ENCODE results near the gene PPIL1.

Gene PPIL1

DNA sequence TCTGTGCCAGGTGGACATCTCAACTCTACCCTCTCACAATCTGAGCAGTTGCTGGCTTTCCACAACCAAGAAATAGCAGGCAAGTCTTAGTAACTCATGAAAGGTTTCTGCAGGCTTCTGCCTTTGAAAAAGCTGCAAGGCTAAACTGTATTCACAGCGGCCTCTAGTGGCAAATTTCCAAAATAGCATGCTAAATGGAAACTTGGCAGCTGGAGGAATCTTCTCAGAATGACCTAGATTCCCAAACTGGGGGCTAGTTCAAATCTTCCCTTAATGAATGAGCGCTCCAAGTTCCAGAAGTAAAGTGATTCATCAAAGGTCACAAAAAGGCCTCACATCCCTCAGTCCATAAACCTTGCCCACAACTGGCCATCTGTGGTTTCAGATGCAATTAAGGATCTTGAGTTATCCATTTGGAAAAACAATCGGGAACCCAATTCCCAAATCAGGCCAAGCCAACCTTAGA lies 23.4 kb downstream of the PPIL1 start:
- TF ChIP-seq, protein P1, sequence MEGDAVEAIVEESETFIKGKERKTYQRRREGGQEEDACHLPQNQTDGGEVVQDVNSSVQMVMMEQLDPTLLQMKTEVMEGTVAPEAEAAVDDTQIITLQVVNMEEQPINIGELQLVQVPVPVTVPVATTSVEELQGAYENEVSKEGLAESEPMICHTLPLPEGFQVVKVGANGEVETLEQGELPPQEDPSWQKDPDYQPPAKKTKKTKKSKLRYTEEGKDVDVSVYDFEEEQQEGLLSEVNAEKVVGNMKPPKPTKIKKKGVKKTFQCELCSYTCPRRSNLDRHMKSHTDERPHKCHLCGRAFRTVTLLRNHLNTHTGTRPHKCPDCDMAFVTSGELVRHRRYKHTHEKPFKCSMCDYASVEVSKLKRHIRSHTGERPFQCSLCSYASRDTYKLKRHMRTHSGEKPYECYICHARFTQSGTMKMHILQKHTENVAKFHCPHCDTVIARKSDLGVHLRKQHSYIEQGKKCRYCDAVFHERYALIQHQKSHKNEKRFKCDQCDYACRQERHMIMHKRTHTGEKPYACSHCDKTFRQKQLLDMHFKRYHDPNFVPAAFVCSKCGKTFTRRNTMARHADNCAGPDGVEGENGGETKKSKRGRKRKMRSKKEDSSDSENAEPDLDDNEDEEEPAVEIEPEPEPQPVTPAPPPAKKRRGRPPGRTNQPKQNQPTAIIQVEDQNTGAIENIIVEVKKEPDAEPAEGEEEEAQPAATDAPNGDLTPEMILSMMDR (IDR thresholded peaks at IDR 0.05; ENCODE audit: insufficient read depth, low read length, poor library complexity, severe bottlenecking) = peak; percentile 74
- Histone ChIP-seq H3K27me3 (replicated peaks; ENCODE audit: control insufficient read depth, insufficient read depth, low read length) (no peaks in the 10 kb centered on the region), H3K36me3 (ENCODE audit: control insufficient read depth, insufficient read depth, low read length) (peaks cover 13% of the 10 kb centered on the region), H3K4me3 (replicated peaks; ENCODE audit: low read depth, low read length) (no peak overlapping the region)
- no peak for DNase-seq (ENCODE audit: extremely low read depth, insufficient read length)

DNA sequence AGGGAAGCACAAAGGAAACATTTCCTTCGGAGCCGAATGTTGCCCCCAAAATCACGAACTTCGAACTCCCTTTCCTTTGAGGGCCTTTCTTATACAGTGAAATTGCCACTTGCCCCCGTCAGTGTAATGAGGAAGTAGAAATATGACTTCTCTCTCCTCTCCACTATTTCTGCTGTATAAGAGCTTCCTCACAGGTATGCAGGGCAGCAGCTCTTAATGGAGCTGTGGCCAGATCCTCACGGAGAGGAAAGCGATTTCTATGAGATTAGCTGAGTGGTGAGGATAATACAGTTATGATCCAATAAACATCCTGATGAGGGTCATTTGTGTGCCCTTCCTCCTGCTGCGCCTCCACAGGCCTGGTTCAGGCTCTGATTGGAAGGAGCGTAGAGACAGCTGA lies 24.6 kb downstream of the PPIL1 start:
- no peak overlapping the region for H3K4me3 ChIP-seq (replicated peaks; ENCODE audit: low read depth, low read length)
- TF ChIP-seq, protein P1 (IDR thresholded peaks at IDR 0.05; ENCODE audit: insufficient read depth, low read length, poor library complexity, severe bottlenecking) = no peak
- DNase-seq (ENCODE audit: extremely low read depth, insufficient read length) = no peak

DNA sequence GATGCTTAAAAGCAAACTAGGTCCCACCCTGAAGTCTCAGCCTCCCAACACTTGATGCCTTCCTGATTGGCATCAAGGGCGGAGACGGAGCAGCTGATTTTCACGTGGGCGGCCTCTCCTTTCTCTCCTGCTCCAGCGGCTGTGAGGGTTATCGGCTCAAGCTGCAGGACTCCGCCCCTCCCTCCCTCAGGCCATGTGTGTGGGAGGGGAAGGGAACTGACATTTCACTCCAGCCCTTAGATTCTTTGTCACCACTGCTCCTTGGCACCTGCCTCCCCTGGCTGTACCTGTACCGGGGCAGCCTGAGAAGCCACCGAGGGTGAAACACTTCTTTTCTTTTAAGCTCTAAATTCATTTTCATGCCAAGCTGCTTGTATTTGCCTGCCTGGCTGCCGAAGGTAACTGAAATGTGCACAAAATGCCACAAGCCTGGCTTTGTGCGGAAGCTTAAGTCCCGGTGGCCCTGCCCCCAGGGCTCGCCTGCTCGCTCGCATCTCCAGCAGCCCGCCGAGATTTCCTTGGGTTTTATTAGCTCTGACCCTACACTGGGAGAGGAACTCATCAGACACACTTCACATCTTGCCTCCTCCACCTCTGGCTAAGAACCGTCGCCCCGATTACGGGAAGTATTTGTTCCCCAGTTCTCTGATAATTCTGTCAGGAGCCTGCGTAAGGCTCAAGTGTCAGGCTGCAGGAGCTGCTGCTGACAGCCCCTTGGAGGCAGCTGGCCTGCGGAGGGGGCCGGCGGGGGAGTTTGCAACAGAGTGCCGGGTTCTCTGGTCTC lies 25.8 kb downstream of the PPIL1 start:
- no peak for DNase-seq (ENCODE audit: extremely low read depth, insufficient read length)
- peaks cover 6% of the 10 kb centered on the region for H3K36me3 ChIP-seq (ENCODE audit: control insufficient read depth, insufficient read depth, low read length)
- TF ChIP-seq, protein P1 (IDR thresholded peaks at IDR 0.05; ENCODE audit: insufficient read depth, low read length, poor library complexity, severe bottlenecking) = no peak
- no peaks in the 10 kb centered on the region for H3K27me3 ChIP-seq (replicated peaks; ENCODE audit: control insufficient read depth, insufficient read depth, low read length)
- H3K4me3 ChIP-seq (replicated peaks; ENCODE audit: low read depth, low read length) = no peak overlapping the region

More for the DNA sequence above, 24.6 kb downstream of the PPIL1 start:
- no peaks in the 10 kb centered on the region for H3K27me3 ChIP-seq (replicated peaks; ENCODE audit: control insufficient read depth, insufficient read depth, low read length)
- peaks cover 6% of the 10 kb centered on the region for H3K36me3 ChIP-seq (ENCODE audit: control insufficient read depth, insufficient read depth, low read length)

DNA sequence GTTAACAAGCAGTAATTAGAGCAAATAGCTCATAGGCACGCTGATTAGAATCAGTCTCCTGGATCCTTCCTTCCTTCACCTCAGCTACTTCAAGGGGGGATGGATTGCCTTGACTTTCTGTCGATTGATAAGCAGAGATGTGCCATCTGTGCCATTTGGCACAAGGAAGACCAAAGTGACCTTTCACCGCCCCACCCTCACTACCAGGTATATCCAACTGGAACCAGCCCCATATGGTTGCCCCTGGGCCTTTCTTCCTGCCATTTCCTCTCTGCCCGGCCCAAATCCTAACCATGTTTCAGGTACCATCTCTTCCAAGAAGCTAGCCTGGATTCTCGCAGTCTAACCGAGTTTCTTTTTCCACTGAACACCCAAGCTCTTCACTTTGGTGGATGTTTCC lies 26.6 kb downstream of the PPIL1 start:
- H3K4me3 ChIP-seq (replicated peaks; ENCODE audit: low read depth, low read length) = no peak overlapping the region
- DNase-seq (ENCODE audit: extremely low read depth, insufficient read length) = no peak
- H3K36me3 ChIP-seq (ENCODE audit: control insufficient read depth, insufficient read depth, low read length) = peaks cover 2% of the 10 kb centered on the region
- no peaks in the 10 kb centered on the region for H3K27me3 ChIP-seq (replicated peaks; ENCODE audit: control insufficient read depth, insufficient read depth, low read length)
- TF ChIP-seq, protein P1 (IDR thresholded peaks at IDR 0.05; ENCODE audit: insufficient read depth, low read length, poor library complexity, severe bottlenecking) = no peak

DNA sequence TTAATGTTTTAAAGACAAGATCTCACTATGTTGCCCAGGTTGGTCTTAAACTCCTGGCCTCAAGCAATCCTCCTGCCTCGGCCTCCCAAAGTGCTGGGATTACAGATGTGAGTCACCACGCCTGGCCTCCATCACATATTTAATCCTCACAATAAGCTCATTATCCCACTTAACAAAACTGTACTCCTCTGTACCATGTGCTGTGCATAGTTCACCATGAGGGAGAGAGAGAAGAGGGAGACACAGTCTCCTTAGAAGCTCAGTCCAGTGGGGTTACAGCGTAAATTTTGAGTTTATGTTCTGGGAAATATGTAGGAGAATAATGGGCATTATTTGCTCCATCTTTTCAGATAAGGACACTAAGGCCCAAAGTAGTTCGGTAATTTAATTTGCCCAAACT lies 27.5 kb downstream of the PPIL1 start:
- no peaks in the 10 kb centered on the region for H3K27me3 ChIP-seq (replicated peaks; ENCODE audit: control insufficient read depth, insufficient read depth, low read length)
- TF ChIP-seq, protein P1 (IDR thresholded peaks at IDR 0.05; ENCODE audit: insufficient read depth, low read length, poor library complexity, severe bottlenecking) = no peak
- DNase-seq (ENCODE audit: extremely low read depth, insufficient read length) = no peak
- no peaks in the 10 kb centered on the region for H3K36me3 ChIP-seq (ENCODE audit: control insufficient read depth, insufficient read depth, low read length)
- H3K4me3 ChIP-seq (replicated peaks; ENCODE audit: low read depth, low read length) = no peak overlapping the region
